Measurements from ENCODE around the gene KCNK17.
A peak's percentile ranks its signal among the peaks of the same experiment; 100 is the strongest.

Gene KCNK17

GRCh38 chr6:39296745-39297640, 17.2 kb downstream of the KCNK17 start:
- no peak overlapping the region for H3K4me3 ChIP-seq (replicated peaks in 1 of 2; ENCODE audit: low read depth in 2 of 2, low read length in 2 of 2)

GRCh38 chr6:39295611-39296011, 18.6 kb downstream of the KCNK17 start:
- H3K4me3 ChIP-seq (replicated peaks in 1 of 2; ENCODE audit: low read depth in 2 of 2, low read length in 2 of 2) = no peak overlapping the region
- TF ChIP-seq CTCF (IDR thresholded peaks at IDR 0.05; ENCODE audit: low read depth, low read length) = no peak
- DNase-seq (ENCODE audit: low read depth in 2 of 2) = no peak

More at GRCh38 chr6:39296745-39297640, 17.2 kb downstream of the KCNK17 start:
- TF ChIP-seq CTCF (IDR thresholded peaks at IDR 0.05; ENCODE audit: low read depth, low read length) = no peak
- peak in 1 of 2 donors; percentile 41 for DNase-seq (ENCODE audit: low read depth in 2 of 2)

GRCh38 chr6:39294899-39295298, 19.3 kb downstream of the KCNK17 start:
- DNase-seq (ENCODE audit: low read depth in 2 of 2) = no peak
- no peak overlapping the region for H3K4me3 ChIP-seq (replicated peaks in 1 of 2; ENCODE audit: low read depth in 2 of 2, low read length in 2 of 2)
- no peak for TF ChIP-seq CTCF (IDR thresholded peaks at IDR 0.05; ENCODE audit: low read depth, low read length)

- no peak for TF ChIP-seq CTCF (IDR thresholded peaks at IDR 0.05; ENCODE audit: low read depth, low read length)
- DNase-seq (ENCODE audit: low read depth in 2 of 2) = no peak
- H3K4me3 ChIP-seq (replicated peaks in 1 of 2; ENCODE audit: low read depth in 2 of 2, low read length in 2 of 2) = no peak overlapping the region
Measured at GRCh38 chr6:39294133-39294532, 20.1 kb downstream of the KCNK17 start.

GRCh38 chr6:39292637-39293036, 21.6 kb downstream of the KCNK17 start:
- DNase-seq (ENCODE audit: low read depth in 2 of 2) = no peak
- TF ChIP-seq CTCF (IDR thresholded peaks at IDR 0.05; ENCODE audit: low read depth, low read length) = no peak
- H3K4me3 ChIP-seq (replicated peaks in 1 of 2; ENCODE audit: low read depth in 2 of 2, low read length in 2 of 2) = no peak overlapping the region

- H3K4me3 ChIP-seq (replicated peaks in 1 of 2; ENCODE audit: low read depth in 2 of 2, low read length in 2 of 2) = no peak overlapping the region
- DNase-seq (ENCODE audit: low read depth in 2 of 2) = no peak
- TF ChIP-seq CTCF (IDR thresholded peaks at IDR 0.05; ENCODE audit: low read depth, low read length) = no peak
Measured at GRCh38 chr6:39289490-39289889, 24.7 kb downstream of the KCNK17 start.

All from cardiac fibroblast (primary cell).